Ectodermal cell (in vitro differentiated cells): ENCODE data around the gene POLE. TPM values are rescaled to one million over a fixed set of nuclear protein-coding genes. Genes with fewer than 3 reads are reported as not detected.

Experiments used
- H3K27ac ChIP-seq: 2 replicates; pipeline ENCODE4 v1.7.0; 2013; ENCODE audit warnings: mild to moderate bottlenecking, low read depth, low read length; ENCODE audit not compliant: insufficient read depth, poor library complexity, severe bottlenecking
- H3K27me3 ChIP-seq: 2 replicates; pipeline ENCODE4 v1.7.0; 2013; ENCODE audit warnings: mild to moderate bottlenecking, low read length; ENCODE audit not compliant: insufficient read depth, control insufficient read depth, poor library complexity, severe bottlenecking
- H3K36me3 ChIP-seq: one replicate; pipeline ENCODE4 v1.7.0; 2013; ENCODE audit warnings: low read length; ENCODE audit not compliant: control insufficient read depth, insufficient read depth
- H3K4me1 ChIP-seq: one replicate; pipeline ENCODE4 v1.7.0; 2013; ENCODE audit warnings: low read length; ENCODE audit not compliant: control insufficient read depth, insufficient read depth
- H3K4me3 ChIP-seq: 2 replicates; pipeline ENCODE4 v1.7.0; 2013; ENCODE audit warnings: low read depth, low read length, control low read depth; ENCODE audit not compliant: insufficient read depth
- H3K9me3 ChIP-seq: 2 replicates; pipeline ENCODE4 v1.7.0; 2013; ENCODE audit warnings: mild to moderate bottlenecking, low read length, moderate library complexity; ENCODE audit not compliant: control insufficient read depth
- WGBS, 2 experiments: methylation state at CpG; one replicate each; pipeline ENCODE4 v1.1.7; 2013; ENCODE audit warnings: missing lambda C conversion rate in 2 of 2; 5-methylcytosine and 5-hydroxymethylcytosine counted together
- polyA plus RNA-seq, 4 experiments: library from polyadenylated mRNA; stranded (reverse); fragments of 50-300 nt; gene quantifications; one replicate each; pipeline ENCODE4 v1.2.3, GENCODE V29; 2013

Gene POLE, protein sequence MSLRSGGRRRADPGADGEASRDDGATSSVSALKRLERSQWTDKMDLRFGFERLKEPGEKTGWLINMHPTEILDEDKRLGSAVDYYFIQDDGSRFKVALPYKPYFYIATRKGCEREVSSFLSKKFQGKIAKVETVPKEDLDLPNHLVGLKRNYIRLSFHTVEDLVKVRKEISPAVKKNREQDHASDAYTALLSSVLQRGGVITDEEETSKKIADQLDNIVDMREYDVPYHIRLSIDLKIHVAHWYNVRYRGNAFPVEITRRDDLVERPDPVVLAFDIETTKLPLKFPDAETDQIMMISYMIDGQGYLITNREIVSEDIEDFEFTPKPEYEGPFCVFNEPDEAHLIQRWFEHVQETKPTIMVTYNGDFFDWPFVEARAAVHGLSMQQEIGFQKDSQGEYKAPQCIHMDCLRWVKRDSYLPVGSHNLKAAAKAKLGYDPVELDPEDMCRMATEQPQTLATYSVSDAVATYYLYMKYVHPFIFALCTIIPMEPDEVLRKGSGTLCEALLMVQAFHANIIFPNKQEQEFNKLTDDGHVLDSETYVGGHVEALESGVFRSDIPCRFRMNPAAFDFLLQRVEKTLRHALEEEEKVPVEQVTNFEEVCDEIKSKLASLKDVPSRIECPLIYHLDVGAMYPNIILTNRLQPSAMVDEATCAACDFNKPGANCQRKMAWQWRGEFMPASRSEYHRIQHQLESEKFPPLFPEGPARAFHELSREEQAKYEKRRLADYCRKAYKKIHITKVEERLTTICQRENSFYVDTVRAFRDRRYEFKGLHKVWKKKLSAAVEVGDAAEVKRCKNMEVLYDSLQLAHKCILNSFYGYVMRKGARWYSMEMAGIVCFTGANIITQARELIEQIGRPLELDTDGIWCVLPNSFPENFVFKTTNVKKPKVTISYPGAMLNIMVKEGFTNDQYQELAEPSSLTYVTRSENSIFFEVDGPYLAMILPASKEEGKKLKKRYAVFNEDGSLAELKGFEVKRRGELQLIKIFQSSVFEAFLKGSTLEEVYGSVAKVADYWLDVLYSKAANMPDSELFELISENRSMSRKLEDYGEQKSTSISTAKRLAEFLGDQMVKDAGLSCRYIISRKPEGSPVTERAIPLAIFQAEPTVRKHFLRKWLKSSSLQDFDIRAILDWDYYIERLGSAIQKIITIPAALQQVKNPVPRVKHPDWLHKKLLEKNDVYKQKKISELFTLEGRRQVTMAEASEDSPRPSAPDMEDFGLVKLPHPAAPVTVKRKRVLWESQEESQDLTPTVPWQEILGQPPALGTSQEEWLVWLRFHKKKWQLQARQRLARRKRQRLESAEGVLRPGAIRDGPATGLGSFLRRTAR (N-terminal part only)
- 100 TPM for polyA plus RNA-seq (2013, experiment 1 of 4)
- 131 TPM for polyA plus RNA-seq (2013, experiment 2 of 4)
- polyA plus RNA-seq (2013, experiment 3 of 4), result 83.9 TPM
- 93.3 TPM for polyA plus RNA-seq (2013, experiment 4 of 4)

GRCh38 chr12:132687211-132688164 lies at the start of gene POLE, which contains the start of gene PXMP2:
Gene POLE, minus strand, starts transcription at chr12:132687342. Its CDS starts 27 bp downstream, at chr12:132687315.
Gene PXMP2, plus strand, starts transcription at chr12:132687587. Its CDS starts 84 bp downstream, at chr12:132687671.
- Histone ChIP-seq H3K27ac (peak within 1 kb of the TSS; percentile 52), H3K36me3 (peaks cover 6% of the 10 kb centered on the region), H3K4me3 (peak within 1 kb of the TSS; percentile 56), H3K4me1 (peaks cover 7% of the 10 kb centered on the region), H3K27me3 (peaks cover 17% of the 10 kb centered on the region), H3K9me3 (no peaks in the 10 kb centered on the region)
- 0% methylated on average over 134 of the region's 134 CpGs for WGBS, 2 experiments

DNA sequence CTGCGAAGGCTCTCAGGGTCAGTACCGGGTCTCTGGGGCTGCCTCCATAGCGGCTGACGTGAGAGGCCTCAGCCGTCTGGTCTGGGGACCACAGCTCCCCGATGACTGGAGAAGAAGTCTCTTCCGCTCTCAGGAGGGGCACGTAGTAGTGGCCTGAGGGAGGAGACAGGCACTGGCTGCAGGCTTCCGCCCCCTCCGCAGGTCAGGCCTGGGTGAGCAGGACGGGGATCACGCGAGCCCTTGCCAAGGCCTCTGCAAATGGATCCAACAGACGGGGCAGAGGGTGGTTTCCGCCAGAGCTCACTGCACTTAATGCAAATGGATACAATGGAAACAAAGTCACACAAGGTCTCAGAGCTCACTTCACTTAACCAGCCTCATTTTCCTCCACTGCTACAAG lies 49.8 kb upstream of the POLE start:
- H3K9me3 ChIP-seq, result no peaks in the 10 kb centered on the region
- no peaks in the 10 kb centered on the region for H3K27me3 ChIP-seq
- no peak overlapping the region for H3K4me3 ChIP-seq
- H3K36me3 ChIP-seq, result peaks cover 67% of the 10 kb centered on the region
- no peaks in the 10 kb centered on the region for H3K4me1 ChIP-seq
- H3K27ac ChIP-seq, result no peak overlapping the region
- 96 to 97% methylated on average over 15 of the region's 15 CpGs for WGBS, 2 experiments

- 94 to 96% methylated on average over 12 of the region's 12 CpGs for WGBS, 2 experiments
- peaks cover 72% of the 10 kb centered on the region for H3K36me3 ChIP-seq
- no peaks in the 10 kb centered on the region for H3K27me3 ChIP-seq
- H3K9me3 ChIP-seq, result no peaks in the 10 kb centered on the region
- H3K27ac ChIP-seq, result no peak overlapping the region
- H3K4me3 ChIP-seq, result no peak overlapping the region
- no peaks in the 10 kb centered on the region for H3K4me1 ChIP-seq
These were observed 49.2 kb upstream of the POLE start for GRCh38 chr12:132736378-132736777.

GRCh38 chr12:132735496-132735895 lies 48.4 kb upstream of the POLE start:
- H3K9me3 ChIP-seq, result no peaks in the 10 kb centered on the region
- H3K27ac ChIP-seq, result no peak overlapping the region
- no peaks in the 10 kb centered on the region for H3K27me3 ChIP-seq
- no peak overlapping the region for H3K4me3 ChIP-seq
- H3K4me1 ChIP-seq, result no peaks in the 10 kb centered on the region
- WGBS, 2 experiments, result 95 to 96% methylated on average over 20 of the region's 20 CpGs
- H3K36me3 ChIP-seq, result peaks cover 72% of the 10 kb centered on the region

- WGBS, 2 experiments, result 84% methylated on average over 10 of the region's 10 CpGs
- H3K4me1 ChIP-seq, result no peaks in the 10 kb centered on the region
- H3K9me3 ChIP-seq, result no peaks in the 10 kb centered on the region
- no peak overlapping the region for H3K4me3 ChIP-seq
- H3K27me3 ChIP-seq, result no peaks in the 10 kb centered on the region
- peak overlapping the region; percentile 17 for H3K27ac ChIP-seq
- peaks cover 66% of the 10 kb centered on the region for H3K36me3 ChIP-seq
These were observed 47.1 kb upstream of the POLE start for GRCh38 chr12:132734206-132734605.

GRCh38 chr12:132731574-132731973 lies 44.4 kb upstream of the POLE start:
- no peaks in the 10 kb centered on the region for H3K9me3 ChIP-seq
- H3K36me3 ChIP-seq, result peaks cover 76% of the 10 kb centered on the region
- H3K4me3 ChIP-seq, result no peak overlapping the region
- H3K4me1 ChIP-seq, result no peaks in the 10 kb centered on the region
- 97 to 98% methylated on average over 16 to 17 of the region's 17 CpGs for WGBS, 2 experiments
- no peak overlapping the region for H3K27ac ChIP-seq
- no peaks in the 10 kb centered on the region for H3K27me3 ChIP-seq

- Histone ChIP-seq H3K4me1 (no peaks in the 10 kb centered on the region), H3K27me3 (no peaks in the 10 kb centered on the region), H3K27ac (no peak overlapping the region), H3K36me3 (peaks cover 77% of the 10 kb centered on the region), H3K9me3 (no peaks in the 10 kb centered on the region), H3K4me3 (no peak overlapping the region)
- 93 to 96% methylated on average over 11 of the region's 11 CpGs for WGBS, 2 experiments
These were observed 43.2 kb upstream of the POLE start for GRCh38 chr12:132730353-132730752.

DNA sequence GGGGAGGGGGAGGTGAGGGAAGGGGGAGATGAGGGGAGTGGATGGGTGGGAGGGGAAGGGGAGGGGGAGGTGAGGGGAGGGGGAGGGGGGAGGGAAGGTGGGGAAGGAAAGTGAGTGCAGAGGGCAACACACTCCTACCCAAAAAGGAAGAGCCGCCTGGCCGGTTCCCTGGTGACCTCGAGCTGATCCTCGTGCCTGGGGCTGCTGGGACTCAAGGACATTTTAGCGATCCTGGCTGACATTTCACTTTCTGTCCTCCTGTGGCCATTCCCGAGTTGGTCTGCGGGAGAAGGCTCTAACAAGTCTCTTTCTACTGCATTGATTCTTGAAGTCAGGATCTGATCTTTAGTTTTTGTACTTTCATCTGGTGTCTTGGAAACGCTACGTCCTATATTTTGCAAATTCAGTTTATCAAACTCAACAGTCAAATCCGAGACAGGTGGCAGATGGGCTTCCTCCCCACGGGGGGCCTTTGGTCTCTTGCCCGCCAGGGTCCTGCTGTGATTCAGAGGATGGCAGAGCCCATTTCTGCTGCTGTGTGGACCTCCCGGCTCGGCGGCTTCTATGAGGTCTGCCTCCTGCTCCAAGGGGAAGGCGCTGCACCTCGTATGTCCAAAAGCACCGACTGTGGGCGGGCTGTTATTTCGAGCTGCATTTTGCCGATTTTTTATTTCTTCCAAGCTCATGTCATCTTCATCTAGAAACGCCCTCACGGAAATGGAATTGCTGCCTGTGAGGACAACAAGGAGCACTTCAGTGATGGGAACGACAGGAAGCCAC lies 42.6 kb upstream of the POLE start:
- H3K27ac ChIP-seq, result no peak overlapping the region
- no peaks in the 10 kb centered on the region for H3K4me1 ChIP-seq
- H3K4me3 ChIP-seq, result no peak overlapping the region
- H3K9me3 ChIP-seq, result no peaks in the 10 kb centered on the region
- H3K27me3 ChIP-seq, result no peaks in the 10 kb centered on the region
- peaks cover 72% of the 10 kb centered on the region for H3K36me3 ChIP-seq
- 92% methylated on average over 24 of the region's 24 CpGs for WGBS, 2 experiments
